ENCODE data around the gene USP26.
"Not testable (repeated sequence)": the region's sequence is repeated elsewhere in the genome, so short reads cannot be mapped to it uniquely, and the experiment has no call there.

USP26 gene

DNA sequence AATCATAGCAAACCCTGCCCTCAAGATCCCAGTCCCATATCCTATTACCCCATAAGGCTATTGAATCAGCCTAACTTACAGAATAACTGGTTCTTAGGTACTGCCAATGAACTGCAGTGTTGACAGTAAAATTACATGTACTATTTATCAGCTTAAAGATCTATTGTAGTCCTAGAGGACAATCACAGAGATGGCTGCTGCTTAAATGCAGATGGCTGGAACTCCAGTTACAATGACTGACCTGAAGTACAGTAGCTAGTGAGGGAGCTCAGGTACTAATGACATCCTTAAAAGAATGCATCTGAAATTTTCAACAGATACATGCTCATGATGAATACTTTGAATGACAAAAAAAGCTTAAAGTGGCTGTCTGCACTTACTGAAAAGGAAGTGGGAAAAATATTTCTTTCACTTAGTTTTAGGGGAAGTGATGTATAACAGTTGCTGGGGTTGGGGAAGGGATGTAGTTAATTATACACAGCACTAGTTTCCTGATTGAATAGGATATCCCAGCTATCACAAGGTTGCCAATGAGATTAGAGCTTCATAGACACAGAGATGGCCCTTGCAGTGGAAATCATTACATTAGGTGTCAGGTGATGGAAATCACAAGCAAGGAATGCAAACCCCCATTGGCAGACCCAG, 42.0 kb downstream of the USP26 start:
- FAIRE-seq, result no peak
- TF ChIP-seq, protein P1, sequence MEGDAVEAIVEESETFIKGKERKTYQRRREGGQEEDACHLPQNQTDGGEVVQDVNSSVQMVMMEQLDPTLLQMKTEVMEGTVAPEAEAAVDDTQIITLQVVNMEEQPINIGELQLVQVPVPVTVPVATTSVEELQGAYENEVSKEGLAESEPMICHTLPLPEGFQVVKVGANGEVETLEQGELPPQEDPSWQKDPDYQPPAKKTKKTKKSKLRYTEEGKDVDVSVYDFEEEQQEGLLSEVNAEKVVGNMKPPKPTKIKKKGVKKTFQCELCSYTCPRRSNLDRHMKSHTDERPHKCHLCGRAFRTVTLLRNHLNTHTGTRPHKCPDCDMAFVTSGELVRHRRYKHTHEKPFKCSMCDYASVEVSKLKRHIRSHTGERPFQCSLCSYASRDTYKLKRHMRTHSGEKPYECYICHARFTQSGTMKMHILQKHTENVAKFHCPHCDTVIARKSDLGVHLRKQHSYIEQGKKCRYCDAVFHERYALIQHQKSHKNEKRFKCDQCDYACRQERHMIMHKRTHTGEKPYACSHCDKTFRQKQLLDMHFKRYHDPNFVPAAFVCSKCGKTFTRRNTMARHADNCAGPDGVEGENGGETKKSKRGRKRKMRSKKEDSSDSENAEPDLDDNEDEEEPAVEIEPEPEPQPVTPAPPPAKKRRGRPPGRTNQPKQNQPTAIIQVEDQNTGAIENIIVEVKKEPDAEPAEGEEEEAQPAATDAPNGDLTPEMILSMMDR (IDR thresholded peaks at IDR 0.05; ENCODE audit: insufficient read depth, missing control alignments), result no peak
- no peak for DNase-seq (ENCODE audit: insufficient read length, low spot score)

DNA sequence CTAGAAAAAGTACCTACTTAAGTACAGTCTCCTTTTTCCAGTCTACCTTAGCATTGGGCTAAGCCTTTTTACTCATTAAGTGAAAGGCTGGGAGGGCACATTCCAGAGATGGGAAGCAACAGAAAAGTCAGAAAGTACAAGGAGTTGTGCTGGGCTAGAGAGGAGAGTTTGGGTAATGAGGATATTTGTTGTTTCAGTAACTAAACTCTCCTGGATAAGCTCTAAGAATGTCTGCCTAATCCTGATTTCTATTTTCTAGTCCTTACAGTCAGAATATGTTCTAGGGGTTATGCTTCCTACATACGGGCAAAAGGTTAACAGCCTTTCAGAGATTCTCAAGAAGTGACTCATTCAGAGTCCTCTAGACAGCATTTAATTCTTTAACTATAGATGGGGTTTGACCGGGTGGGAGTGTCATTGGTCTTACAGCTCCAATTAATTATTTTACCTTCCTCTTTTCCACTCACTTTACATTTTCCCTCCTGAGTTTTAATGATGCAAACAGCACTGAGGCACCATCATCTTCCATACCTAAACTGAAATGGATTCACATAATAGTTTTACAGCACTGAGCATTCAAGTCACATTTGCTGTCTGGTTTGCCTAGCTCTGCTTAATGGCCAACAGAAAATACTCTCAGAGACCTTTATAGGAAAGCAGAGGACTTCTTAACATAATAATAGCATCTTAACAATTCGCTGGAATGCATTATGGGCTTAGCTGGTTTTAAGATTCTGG, 42.9 kb downstream of the USP26 start:
- DNase-seq (ENCODE audit: insufficient read length, low spot score) (no peak), FAIRE-seq (no peak)
- TF ChIP-seq, protein P1 (IDR thresholded peaks at IDR 0.05; ENCODE audit: insufficient read depth, missing control alignments), result no peak

DNA sequence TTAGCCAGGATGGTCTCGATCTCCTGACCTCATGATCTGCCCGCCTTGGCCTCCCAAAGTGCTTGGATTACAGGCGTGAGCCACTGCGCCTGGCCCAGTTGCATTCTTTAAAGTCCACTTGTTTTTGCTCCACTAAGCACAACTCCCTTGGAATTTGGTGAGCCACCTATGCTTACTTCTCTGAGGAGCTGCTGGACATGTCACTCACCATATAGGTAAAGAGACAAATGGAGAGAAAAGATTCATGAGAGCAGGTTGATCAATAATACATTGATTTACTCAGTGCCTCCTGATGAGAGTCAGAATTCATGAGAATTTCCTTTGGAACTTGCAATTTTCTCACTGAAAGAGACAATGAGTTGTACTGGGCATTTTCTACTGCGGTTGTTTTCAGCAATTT, 48.2 kb downstream of the USP26 start:
- FAIRE-seq, result no peak
- no peak for DNase-seq (ENCODE audit: insufficient read length, low spot score)
- TF ChIP-seq, protein P1 (IDR thresholded peaks at IDR 0.05; ENCODE audit: insufficient read depth, missing control alignments), result no peak

DNA sequence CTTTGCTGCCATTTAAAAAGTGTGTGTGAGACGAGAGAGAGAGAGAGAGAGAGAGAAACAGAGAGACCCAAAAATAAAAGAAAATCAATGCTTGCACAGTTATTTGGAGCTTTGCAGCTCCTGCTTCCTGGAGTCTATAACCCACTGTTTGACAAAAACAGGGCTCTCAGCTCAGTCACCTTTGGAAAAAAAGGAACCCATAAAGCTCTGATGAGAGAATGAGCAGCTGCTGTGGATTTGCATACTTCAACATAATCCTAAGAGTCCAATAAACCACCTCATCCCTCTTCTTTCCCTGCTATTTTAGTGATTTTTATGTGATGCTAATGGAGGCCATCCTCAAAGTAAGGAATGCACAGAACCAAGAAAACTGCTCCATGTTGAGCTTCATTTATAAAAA, 50.3 kb downstream of the USP26 start:
- FAIRE-seq (no peak), DNase-seq (ENCODE audit: insufficient read length, low spot score) (no peak)
- TF ChIP-seq, protein P1 (IDR thresholded peaks at IDR 0.05; ENCODE audit: insufficient read depth, missing control alignments), result no peak

DNA sequence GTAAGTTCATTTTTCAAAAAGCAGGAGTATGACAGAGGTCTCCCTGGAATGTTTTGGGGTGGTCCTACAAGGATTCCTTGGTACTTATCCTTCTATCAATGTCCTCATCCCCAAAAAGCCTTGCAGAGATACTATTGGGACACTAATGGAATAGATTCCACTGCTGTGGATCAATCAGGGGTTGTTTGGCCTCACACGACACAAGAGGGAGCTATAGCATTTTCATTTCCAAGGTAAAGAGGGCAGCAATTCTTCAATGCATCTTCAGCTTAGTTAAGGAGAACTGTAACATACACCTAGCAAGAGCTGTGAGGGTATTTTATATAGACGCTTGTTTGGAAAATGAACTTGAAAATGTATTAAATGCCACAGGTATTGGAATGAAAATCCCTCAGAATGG, 50.9 kb downstream of the USP26 start:
- no peak for FAIRE-seq
- TF ChIP-seq, protein P1 (IDR thresholded peaks at IDR 0.05; ENCODE audit: insufficient read depth, missing control alignments), result no peak
- no peak for DNase-seq (ENCODE audit: insufficient read length, low spot score)

DNA sequence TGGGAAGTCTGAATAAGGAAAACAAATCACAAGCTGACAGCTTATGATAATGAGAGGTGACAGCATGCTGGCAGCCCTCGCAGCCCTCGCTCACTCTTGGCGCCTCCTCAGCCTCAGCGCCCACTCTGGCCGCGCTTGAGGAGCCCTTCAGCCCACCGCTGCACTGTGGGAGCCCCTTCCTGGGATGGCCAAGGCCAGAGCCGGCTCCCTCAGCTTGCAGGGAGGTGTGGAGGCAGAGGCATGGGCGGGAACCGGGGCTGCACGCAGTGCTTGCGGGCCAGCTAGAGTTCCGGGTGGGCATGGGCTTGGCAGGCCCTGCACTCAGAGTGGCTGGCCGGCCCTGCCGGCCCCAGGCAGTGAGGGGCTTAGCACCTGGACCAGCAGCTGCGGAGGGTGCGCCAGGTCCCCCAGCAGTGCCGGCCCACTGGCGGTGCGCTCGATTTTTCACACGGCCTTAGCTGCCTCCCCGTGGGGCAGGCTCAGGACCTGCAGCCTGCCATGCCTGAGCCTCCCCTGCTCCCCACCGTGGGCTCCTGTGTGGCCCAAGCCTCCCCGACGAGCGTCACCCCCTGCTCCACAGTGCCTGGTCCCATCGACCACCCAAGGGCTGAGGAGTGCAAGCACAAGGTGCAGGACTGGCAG, 52.6 kb downstream of the USP26 start:
- not testable (repeated sequence) for DNase-seq (ENCODE audit: insufficient read length, low spot score); FAIRE-seq

DNA sequence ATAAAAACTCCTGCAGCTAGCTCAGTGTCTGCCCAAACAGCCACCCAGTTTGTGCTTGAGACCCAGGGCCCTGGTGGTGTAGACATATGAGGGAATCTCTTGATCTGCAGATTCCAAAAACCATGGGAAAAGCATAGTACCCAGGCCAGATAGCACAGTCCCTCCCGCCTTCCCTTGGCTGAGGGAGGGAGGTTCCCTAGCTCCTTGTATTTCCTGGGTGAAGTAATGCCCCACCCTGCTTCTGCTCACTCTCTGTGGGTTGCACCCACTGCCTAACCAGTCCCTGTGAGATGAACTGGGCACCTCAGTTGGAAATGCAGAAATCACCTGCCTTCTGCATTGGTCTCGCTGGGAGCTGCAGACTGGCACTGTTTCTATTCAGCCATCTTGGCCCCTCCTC, 54.6 kb downstream of the USP26 start:
- DNase-seq (ENCODE audit: insufficient read length, low spot score) (no peak), FAIRE-seq (no peak)
- TF ChIP-seq, protein P1 (IDR thresholded peaks at IDR 0.05; ENCODE audit: insufficient read depth, missing control alignments), result no peak
